SK-N-SH (cell line): ENCODE measurements around the gene ARAP2. TPM values are rescaled to one million over a fixed set of nuclear protein-coding genes. Genes with fewer than 3 reads are reported as not detected.

ENCODE experiments used
- CTCF ChIA-PET: fragments of 300-600, 350-600 bp; formaldehyde crosslinking; extraction: SDS; loops from one replicate; lab custom pipeline; 2021; lab: Yijun Ruan, JAX
- POLR2A ChIA-PET: fragments of 350-600 bp; sonication (Branson Sonifier 250); formaldehyde crosslinking; extraction: SDS; loops from one replicate; lab custom pipeline; 2020; ENCODE audit warnings: antibody characterized with exemption, inconsistent platforms; lab: Yijun Ruan, JAX
- DNase-seq: peaks from one replicate; pipeline ENCODE4 v3.0.0; 2012
- H2AFZ ChIP-seq: fragments of 200-600 bp; sonication (generic); 2 replicates; pipeline ENCODE4 v1.8.1; 2016; ENCODE audit warnings: antibody characterized with exemption, mild to moderate bottlenecking, low read depth
- H3F3A ChIP-seq: fragments of 200-600 bp; sonication (generic); replicated peaks from 2 replicates; pipeline ENCODE3; 2016; ENCODE audit warnings: antibody characterized with exemption, mild to moderate bottlenecking; ENCODE audit not compliant: insufficient read depth
- H3K27ac ChIP-seq, 2 experiments: fragments of 200-500 bp in 1 of 2; fragments of 200-600 bp in 1 of 2; sonication (Bioruptor generic) in 1 of 2; sonication (generic), shearing (Covaris generic) in 1 of 2; 2 replicates each; pipeline versions ENCODE4 v1.5.1 to v1.6.1; 2014 to 2016; ENCODE audit warnings: low read depth in 2 of 2, inconsistent platforms in 1 of 2, low read length in 1 of 2, mild to moderate bottlenecking in 1 of 2, mixed read lengths in 1 of 2
- H3K27me3 ChIP-seq: fragments of 200-600 bp; sonication (generic), shearing (Covaris generic); 2 replicates; pipeline ENCODE4 v1.6.1; 2016; ENCODE audit warnings: mixed run types; ENCODE audit not compliant: insufficient read depth
- H3K36me3 ChIP-seq, 2 experiments: fragments of 200-500 bp in 1 of 2; fragments of 200-600 bp in 1 of 2; sonication (Bioruptor generic) in 1 of 2; sonication (generic) in 1 of 2; replicated peaks in 1 of 2; 2 replicates each; pipeline versions ENCODE3 to v1.5.1; 2014 to 2016; ENCODE audit warnings: low read length in 1 of 2, mild to moderate bottlenecking in 1 of 2; ENCODE audit not compliant: insufficient read depth in 2 of 2, control insufficient read depth in 1 of 2
- H3K4me1 ChIP-seq, 2 experiments: fragments of 200-500 bp in 1 of 2; fragments of 200-600 bp in 1 of 2; sonication (Bioruptor generic) in 1 of 2; sonication (generic), shearing (Covaris generic) in 1 of 2; 2 replicates each; pipeline versions ENCODE4 v1.5.1 to v1.6.1; 2014 to 2016; ENCODE audit warnings: low read depth in 1 of 2, low read length in 1 of 2, mixed run types in 1 of 2; ENCODE audit not compliant: insufficient read depth in 2 of 2, control insufficient read depth in 1 of 2
- H3K4me2 ChIP-seq: fragments of 200-600 bp; sonication (generic), shearing (Covaris generic); 2 replicates; pipeline ENCODE4 v1.6.1; 2017; ENCODE audit warnings: mixed run types
- H3K4me3 ChIP-seq, 2 experiments: fragments of 200-500 bp in 1 of 2; fragments of 200-600 bp in 1 of 2; sonication (Bioruptor generic) in 1 of 2; sonication (generic), shearing (Covaris generic) in 1 of 2; 2 replicates each; pipeline versions ENCODE4 v1.5.1 to v1.8.1; 2014 to 2016; ENCODE audit warnings: low read depth in 2 of 2, inconsistent platforms in 1 of 2, low read length in 1 of 2, mild to moderate bottlenecking in 1 of 2, mixed read lengths in 1 of 2, moderate library complexity in 1 of 2
- H3K79me2 ChIP-seq: fragments of 200-600 bp; sonication (generic); 2 replicates; pipeline ENCODE4 v1.8.1; 2017; ENCODE audit warnings: mild to moderate bottlenecking; ENCODE audit not compliant: insufficient read depth
- H3K9ac ChIP-seq: fragments of 200-600 bp; sonication (generic); 2 replicates; pipeline ENCODE4 v1.6.1; 2017; ENCODE audit warnings: mixed run types
- H3K9me2 ChIP-seq: fragments of 200-600 bp; sonication (generic); 2 replicates; pipeline ENCODE4 v1.6.1; 2017; ENCODE audit warnings: mixed run types
- H3K9me3 ChIP-seq: fragments of 200-600 bp; sonication (generic); 2 replicates; pipeline ENCODE4 v1.6.1; 2017; ENCODE audit warnings: mixed run types, mild to moderate bottlenecking, moderate library complexity
- H4K20me1 ChIP-seq: fragments of 200-600 bp; sonication (generic); 2 replicates; pipeline ENCODE4 v1.6.1; 2017; ENCODE audit warnings: mild to moderate bottlenecking, mixed run types; ENCODE audit not compliant: insufficient read depth
- CHD2 ChIP-seq: fragments of 150-350 bp; IDR thresholded peaks from 2 replicates; pipeline ENCODE4 v1.6.1; 2018; ENCODE audit warnings: low read length; ENCODE audit not compliant: partially characterized antibody
- ELF1 ChIP-seq: IDR thresholded peaks from 2 replicates; pipeline ENCODE4 v1.4.0; 2012
- EP300 ChIP-seq, 2 experiments: IDR thresholded peaks; 2 replicates each; pipeline versions ENCODE4 v1.4.0 to v1.6.1; 2012; ENCODE audit warnings: borderline replicate concordance in 1 of 2, low read depth in 1 of 2, low read length in 1 of 2
- EZH2phosphoT487 ChIP-seq: fragments of 200-600 bp; sonication (generic); IDR thresholded peaks from 2 replicates; pipeline ENCODE4 v1.6.1; 2017; ENCODE audit warnings: low read depth, mixed run types, mild to moderate bottlenecking, antibody characterized with exemption, moderate library complexity, borderline replicate concordance
- FOSL2 ChIP-seq: IDR thresholded peaks from 2 replicates; pipeline ENCODE4 v1.4.0; 2012; ENCODE audit warnings: low read depth, mild to moderate bottlenecking, moderate library complexity, borderline replicate concordance
- FOXJ3 ChIP-seq: sonication (generic); formaldehyde crosslinking; IDR thresholded peaks from 2 replicates; pipeline ENCODE4 v1.5.1; 2020; ENCODE audit warnings: mild to moderate bottlenecking, missing genetic modification reagents
- IRF3 ChIP-seq: fragments of 150-350 bp; IDR thresholded peaks from 2 replicates; pipeline ENCODE4 v1.6.1; 2016; ENCODE audit warnings: mild to moderate bottlenecking, low read depth, low read length
- MXI1 ChIP-seq: IDR thresholded peaks from 2 replicates; pipeline ENCODE4 v1.6.1; 2012; ENCODE audit warnings: mild to moderate bottlenecking, low read depth, low read length, improper control_type of control experiment
- NFIC ChIP-seq: IDR thresholded peaks from 2 replicates; pipeline ENCODE4 v1.4.0; 2012; ENCODE audit warnings: borderline replicate concordance
- NRF1 ChIP-seq: IDR thresholded peaks from 2 replicates; pipeline ENCODE4 v1.6.1; 2012; ENCODE audit warnings: low read depth, mild to moderate bottlenecking, low read length
- PBX3 ChIP-seq: IDR thresholded peaks from 2 replicates; pipeline ENCODE4; 2012
- POLR2AphosphoS5 ChIP-seq: IDR thresholded peaks from 2 replicates; pipeline ENCODE4 v1.6.1; 2012; ENCODE audit warnings: low read depth, low read length
- RCOR1 ChIP-seq: fragments of 150-350 bp; IDR thresholded peaks from 2 replicates; pipeline ENCODE4 v1.6.1; 2017; ENCODE audit warnings: antibody characterized with exemption, low read length
- SIN3A ChIP-seq: IDR thresholded peaks from 2 replicates; pipeline ENCODE4 v1.6.1; 2012; ENCODE audit warnings: low read depth, mild to moderate bottlenecking, low read length, moderate library complexity, borderline replicate concordance
- SMC3 ChIP-seq: IDR thresholded peaks from 2 replicates; pipeline ENCODE4 v1.6.1; 2012; ENCODE audit warnings: low read depth, low read length, improper control_type of control experiment
- TCF12 ChIP-seq: IDR thresholded peaks from 2 replicates; pipeline ENCODE4 v1.4.0; 2012
- USF1 ChIP-seq: IDR thresholded peaks from 2 replicates; pipeline ENCODE4 v1.4.0; 2012; ENCODE audit warnings: low read depth, borderline replicate concordance
- YY1 ChIP-seq: IDR thresholded peaks from 2 replicates; pipeline ENCODE4 v1.4.0; 2012; ENCODE audit warnings: low read depth, mild to moderate bottlenecking
- WGBS: methylation state at CpG from one replicate; pipeline ENCODE4 v1.1.6; 2017; ENCODE audit warnings: low lambda C conversion rate; 5-methylcytosine and 5-hydroxymethylcytosine counted together
- polyA plus RNA-seq, 3 experiments: library from polyadenylated mRNA; depleted of rRNA; stranded (reverse); fragments of >200 nt; gene quantifications; 2 replicates each; pipeline ENCODE4 v1.2.3, GENCODE V29; 2012
- TF ChIP-seq, protein P1 (sequence below): IDR thresholded peaks from 2 replicates; pipeline ENCODE4 v1.4.0; 2012; ENCODE audit warnings: low read depth
- TF ChIP-seq, protein P2 (sequence below): fragments of 200-600 bp; sonication (generic); IDR thresholded peaks from 2 replicates; pipeline ENCODE4 v1.6.1; 2017; ENCODE audit warnings: antibody characterized with exemption, mild to moderate bottlenecking, moderate library complexity

ARAP2 gene
- polyA plus RNA-seq, 1 of the 3 experiments (the other 2 are of a cell fraction) = not detected

DNA sequence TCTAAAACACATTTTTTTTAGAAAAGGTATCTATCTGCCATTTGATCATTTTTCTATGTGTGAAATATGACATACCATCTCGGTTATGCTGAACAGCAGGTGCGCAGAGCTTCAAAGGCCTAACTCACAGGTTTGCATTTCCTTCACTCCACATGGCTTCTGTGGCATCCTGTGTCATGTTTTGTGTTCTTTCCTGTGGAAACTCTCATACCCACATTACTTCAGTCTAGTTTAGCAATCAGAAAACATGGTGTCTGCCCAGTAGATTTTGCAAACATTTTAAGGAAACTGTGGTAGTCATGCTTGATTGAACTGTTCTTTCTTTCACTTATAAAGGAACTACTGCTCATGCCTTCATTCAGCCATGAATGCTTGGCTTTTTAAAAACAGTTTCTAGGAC, 11.3 kb upstream of the ARAP2 start:
- Histone ChIP-seq H3K27me3 (no peaks in the 10 kb centered on the region), H3K4me3 (no peak overlapping the region), H3K9me2 (no peaks in the 10 kb centered on the region), H3K4me1 (no peaks in the 10 kb centered on the region), H3K27ac (no peak overlapping the region), H3K4me2 (no peak overlapping the region), H3K9me3 (no peaks in the 10 kb centered on the region), H4K20me1 (no peaks in the 10 kb centered on the region)
- 14% methylated on average over 2 of the region's 2 CpGs for WGBS
- POLR2A ChIA-PET = no interaction called here
- no peak for DNase-seq
- CTCF ChIA-PET = no interaction called here
- TF ChIP-seq USF1 (no peak), ELF1 (no peak), EZH2phosphoT487 (no peak), RCOR1 (no peak), SIN3A (no peak), FOSL2 (no peak), PBX3 (no peak), CHD2 (no peak), FOXJ3 (CRISPR knock-in tag) (no peak), IRF3 (no peak), NFIC (no peak), MXI1 (no peak), YY1 (no peak), NRF1 (no peak), POLR2AphosphoS5 (no peak), SMC3 (no peak), TCF12 (no peak), EP300 (IDR thresholded peaks at IDR 0.05; ENCODE audit: borderline replicate concordance in 1 of 2, low read depth in 1 of 2, low read length in 1 of 2) (no peak)
- TF ChIP-seq, protein P1, sequence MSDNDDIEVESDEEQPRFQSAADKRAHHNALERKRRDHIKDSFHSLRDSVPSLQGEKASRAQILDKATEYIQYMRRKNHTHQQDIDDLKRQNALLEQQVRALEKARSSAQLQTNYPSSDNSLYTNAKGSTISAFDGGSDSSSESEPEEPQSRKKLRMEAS = no peak
- TF ChIP-seq, protein P2, sequence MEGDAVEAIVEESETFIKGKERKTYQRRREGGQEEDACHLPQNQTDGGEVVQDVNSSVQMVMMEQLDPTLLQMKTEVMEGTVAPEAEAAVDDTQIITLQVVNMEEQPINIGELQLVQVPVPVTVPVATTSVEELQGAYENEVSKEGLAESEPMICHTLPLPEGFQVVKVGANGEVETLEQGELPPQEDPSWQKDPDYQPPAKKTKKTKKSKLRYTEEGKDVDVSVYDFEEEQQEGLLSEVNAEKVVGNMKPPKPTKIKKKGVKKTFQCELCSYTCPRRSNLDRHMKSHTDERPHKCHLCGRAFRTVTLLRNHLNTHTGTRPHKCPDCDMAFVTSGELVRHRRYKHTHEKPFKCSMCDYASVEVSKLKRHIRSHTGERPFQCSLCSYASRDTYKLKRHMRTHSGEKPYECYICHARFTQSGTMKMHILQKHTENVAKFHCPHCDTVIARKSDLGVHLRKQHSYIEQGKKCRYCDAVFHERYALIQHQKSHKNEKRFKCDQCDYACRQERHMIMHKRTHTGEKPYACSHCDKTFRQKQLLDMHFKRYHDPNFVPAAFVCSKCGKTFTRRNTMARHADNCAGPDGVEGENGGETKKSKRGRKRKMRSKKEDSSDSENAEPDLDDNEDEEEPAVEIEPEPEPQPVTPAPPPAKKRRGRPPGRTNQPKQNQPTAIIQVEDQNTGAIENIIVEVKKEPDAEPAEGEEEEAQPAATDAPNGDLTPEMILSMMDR = no peak
- TF ChIP-seq, all 33 proteins: peak for 0
- H2AFZ ChIP-seq = no peak overlapping the region
- no peaks in the 10 kb centered on the region for H3K36me3 ChIP-seq
- H3F3A ChIP-seq = no peaks in the 10 kb centered on the region
- no peak overlapping the region for H3K9ac ChIP-seq
- H3K79me2 ChIP-seq = no peaks in the 10 kb centered on the region
